SJCRH30 (cell line): ENCODE measurements around the gene ZNF609. TPM values are rescaled to one million over a fixed set of nuclear protein-coding genes. Genes with fewer than 3 reads are reported as not detected.
"Not testable (repeated sequence)": the region's sequence is repeated elsewhere in the genome, so short reads cannot be mapped to it uniquely, and the experiment has no call there.

Experiments used
- DNase-seq, 2 experiments: peaks; one replicate each; pipeline ENCODE4 v3.0.0-alpha.2; 2015 to 2020
- H3K27ac ChIP-seq: fragments of 250-450 bp; sonication (Bioruptor Pico); 2 replicates; pipeline ENCODE4 v1.5.1; 2020; ENCODE audit warnings: mild to moderate bottlenecking, moderate library complexity
- H3K27me3 ChIP-seq: fragments of 250-450 bp; sonication (Bioruptor Pico); 2 replicates; pipeline ENCODE4 v1.5.1; 2020; ENCODE audit warnings: mild to moderate bottlenecking, moderate library complexity
- H3K36me3 ChIP-seq: fragments of 250-450 bp; sonication (Bioruptor Pico); 2 replicates; pipeline ENCODE4 v1.5.1; 2020; ENCODE audit warnings: mild to moderate bottlenecking, moderate library complexity
- H3K4me1 ChIP-seq: fragments of 250-450 bp; sonication (Bioruptor Pico); 2 replicates; pipeline ENCODE4 v1.5.1; 2020; ENCODE audit warnings: mild to moderate bottlenecking, moderate library complexity
- H3K4me3 ChIP-seq: fragments of 250-450 bp; sonication (Bioruptor Pico); 2 replicates; pipeline ENCODE4 v1.5.1; 2020; ENCODE audit warnings: mild to moderate bottlenecking, moderate library complexity
- H3K9me3 ChIP-seq: fragments of 250-450 bp; sonication (Bioruptor Pico); replicated peaks from 2 replicates; pipeline ENCODE4 v1.5.1; 2020; ENCODE audit warnings: mild to moderate bottlenecking, moderate library complexity
- total RNA-seq: library from RNA; depleted of rRNA; stranded (reverse); fragments of >200 nt; shearing (Covaris generic); gene quantifications from 2 replicates; pipeline ENCODE4 v1.2.3, GENCODE V29; 2014

ZNF609 gene
- total RNA-seq, 1 experiment from 2014 or later = 27.4 TPM

DNA sequence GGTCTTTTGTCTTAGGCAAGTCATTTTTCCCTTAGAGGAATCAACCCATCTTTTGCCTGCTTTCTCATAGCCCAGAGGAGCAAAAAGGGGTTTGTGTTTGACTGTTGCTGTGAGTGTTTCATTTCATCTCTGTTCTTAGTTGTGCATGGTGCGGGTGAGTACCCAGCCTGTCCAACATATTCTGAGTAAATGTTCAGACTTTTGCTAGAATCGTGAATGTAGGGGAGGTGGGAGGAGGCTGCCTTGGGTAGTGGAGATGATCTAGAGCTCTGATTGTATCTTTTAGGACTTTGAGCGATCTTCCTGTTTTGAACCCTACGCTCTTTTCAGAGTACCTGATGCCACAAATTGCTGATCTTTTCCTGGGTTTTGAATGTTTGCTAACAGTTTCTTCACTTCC is 123.1 kb downstream of the ZNF609 start:
- Histone ChIP-seq H3K4me3 (no peak overlapping the region), H3K9me3 (peaks cover 6% of the 10 kb centered on the region), H3K27ac (no peak overlapping the region), H3K27me3 (no peaks in the 10 kb centered on the region), H3K4me1 (no peaks in the 10 kb centered on the region), H3K36me3 (no peaks in the 10 kb centered on the region)
- DNase-seq = no peak

DNA sequence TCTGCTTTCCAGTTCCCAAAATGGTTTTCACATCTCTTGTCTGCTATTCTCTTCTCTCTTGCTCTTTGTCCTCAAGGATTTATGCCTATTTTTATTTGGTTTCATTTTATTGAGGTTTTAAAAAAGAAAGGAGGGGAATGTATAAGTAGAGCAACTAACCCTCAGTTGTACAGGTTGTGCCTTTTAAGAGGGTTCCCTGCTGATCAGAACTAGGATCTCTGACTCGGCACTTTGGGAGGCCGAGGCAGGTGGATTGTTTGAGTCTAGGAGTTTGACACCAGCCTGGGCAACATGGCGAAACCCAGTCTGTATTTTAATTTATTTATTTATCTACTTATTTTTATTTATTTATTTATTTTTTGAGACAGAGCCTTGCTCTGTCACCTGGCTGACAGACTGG is 123.6 kb downstream of the ZNF609 start:
- no peak for DNase-seq
- Histone ChIP-seq H3K4me3 (no peak overlapping the region), H3K4me1 (no peaks in the 10 kb centered on the region), H3K36me3 (no peaks in the 10 kb centered on the region), H3K9me3 (peaks cover 6% of the 10 kb centered on the region), H3K27me3 (no peaks in the 10 kb centered on the region), H3K27ac (no peak overlapping the region)

DNA sequence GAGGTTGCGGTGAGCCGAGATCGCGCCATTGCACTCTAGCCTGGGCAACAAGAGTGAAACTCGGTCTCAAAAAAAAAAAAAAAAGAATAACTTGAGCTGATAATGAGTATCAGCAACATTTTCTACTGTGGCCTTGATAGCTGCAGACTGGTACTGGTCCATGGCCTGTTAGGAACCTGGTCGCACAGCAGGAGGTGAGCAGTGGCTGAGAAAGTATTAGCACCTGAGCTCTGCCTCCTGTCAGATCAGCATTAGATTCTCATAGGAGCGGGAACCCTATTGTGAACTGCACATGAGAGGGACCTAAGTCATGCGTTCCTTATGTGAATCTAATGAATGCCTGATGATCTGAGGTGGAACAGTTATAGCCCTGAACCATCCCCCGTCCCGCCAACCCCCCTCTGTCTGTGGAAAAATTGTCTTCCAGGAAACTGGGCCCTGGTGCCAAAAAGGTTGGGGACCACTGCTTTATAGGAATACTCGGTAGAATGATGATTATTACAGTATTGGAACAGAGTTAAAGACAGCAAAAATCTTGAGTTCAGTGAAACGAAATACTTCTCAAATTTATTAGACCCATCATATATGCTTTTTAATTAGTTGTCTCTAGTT is 126.0 kb downstream of the ZNF609 start:
- peaks cover 3% of the 10 kb centered on the region for H3K9me3 ChIP-seq
- no peak overlapping the region for H3K4me3 ChIP-seq
- no peaks in the 10 kb centered on the region for H3K27me3 ChIP-seq
- no peak for DNase-seq
- H3K36me3 ChIP-seq = no peaks in the 10 kb centered on the region
- H3K4me1 ChIP-seq = no peaks in the 10 kb centered on the region
- no peak overlapping the region for H3K27ac ChIP-seq

DNA sequence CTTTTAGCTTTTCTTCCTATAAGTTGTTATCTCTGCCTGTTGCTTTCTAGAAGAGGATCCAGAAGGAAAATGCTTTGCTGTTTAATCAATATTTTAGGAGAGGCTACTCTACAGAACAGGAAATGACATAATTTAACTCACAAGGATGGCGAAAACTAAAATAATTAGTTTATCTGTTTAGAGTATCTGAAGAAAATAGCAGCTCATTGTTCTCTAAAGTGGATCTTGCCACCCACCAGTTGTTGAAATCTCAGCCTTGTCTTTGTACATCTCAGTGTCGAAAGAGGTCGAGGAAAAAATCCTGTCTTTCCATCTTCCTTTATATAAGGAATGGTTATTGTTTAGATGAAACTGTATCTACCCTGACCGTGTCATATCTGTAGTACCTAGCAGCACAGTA is 126.6 kb downstream of the ZNF609 start:
- Histone ChIP-seq H3K36me3 (no peaks in the 10 kb centered on the region), H3K27ac (no peak overlapping the region)
- no peak for DNase-seq

DNA sequence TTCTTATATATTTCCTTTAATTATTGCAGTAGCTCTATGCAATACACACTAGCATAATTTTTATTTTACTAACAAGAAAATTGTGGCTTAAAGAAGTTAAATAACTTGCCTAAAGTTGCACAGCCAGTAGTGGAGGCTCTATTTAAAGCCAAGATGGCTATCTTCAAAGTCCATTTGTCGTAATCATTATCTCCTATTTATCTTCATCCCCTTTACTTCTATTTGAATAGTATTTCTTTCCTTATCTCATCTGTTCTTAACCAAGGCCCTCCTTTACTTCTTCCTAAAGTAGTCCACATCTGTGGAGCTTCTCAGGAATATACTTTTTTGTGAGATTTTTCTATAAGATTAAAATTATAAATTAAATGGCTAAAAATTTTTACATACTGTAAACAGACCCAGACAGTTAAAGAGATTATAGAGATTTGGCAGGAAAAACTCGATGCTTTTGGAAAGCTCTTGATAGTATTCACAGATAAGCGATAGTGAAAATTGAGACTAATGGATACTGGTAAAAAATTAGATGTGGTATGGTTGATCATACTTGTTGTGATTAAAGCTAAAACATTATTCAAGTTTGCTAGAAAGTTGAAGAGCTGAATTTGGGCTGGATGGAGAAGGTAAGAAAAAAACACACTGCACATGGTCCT is 129.2 kb downstream of the ZNF609 start:
- no peak for DNase-seq
- H3K27ac ChIP-seq = no peak overlapping the region
- no peaks in the 10 kb centered on the region for H3K36me3 ChIP-seq
- H3K4me1 ChIP-seq = no peaks in the 10 kb centered on the region
- H3K4me3 ChIP-seq = no peak overlapping the region
- H3K27me3 ChIP-seq = no peaks in the 10 kb centered on the region
- H3K9me3 ChIP-seq = no peaks in the 10 kb centered on the region

More for the DNA sequence above, 126.6 kb downstream of the ZNF609 start:
- no peaks in the 10 kb centered on the region; the same call in 1 of the 2 replicates for H3K9me3 ChIP-seq
- H3K4me1 ChIP-seq = no peaks in the 10 kb centered on the region
- H3K27me3 ChIP-seq = no peaks in the 10 kb centered on the region
- no peak overlapping the region for H3K4me3 ChIP-seq

DNA sequence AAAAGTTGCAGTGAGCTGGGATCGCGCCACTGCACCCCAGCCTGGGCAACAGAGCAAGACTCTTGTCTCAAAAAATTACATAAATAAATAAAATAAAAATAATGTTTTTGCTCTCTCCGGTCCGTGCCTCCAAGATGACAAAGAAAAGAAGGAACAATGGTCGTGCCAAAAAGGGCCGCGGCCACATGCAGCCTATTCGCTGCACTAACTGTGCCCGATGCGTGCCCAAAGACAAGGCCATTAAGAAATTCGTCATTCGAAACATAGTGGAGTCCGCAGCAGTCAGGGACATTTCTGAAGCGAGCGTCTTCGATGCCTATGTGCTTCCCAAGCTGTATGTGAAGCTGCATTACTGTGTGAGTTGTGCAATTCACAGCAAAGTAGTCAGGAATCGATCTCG is 132.5 kb downstream of the ZNF609 start:
- not testable (repeated sequence) for DNase-seq, H3K9me3 ChIP-seq, H3K27me3 ChIP-seq, H3K4me1 ChIP-seq, H3K4me3 ChIP-seq, H3K36me3 ChIP-seq, H3K27ac ChIP-seq

DNA sequence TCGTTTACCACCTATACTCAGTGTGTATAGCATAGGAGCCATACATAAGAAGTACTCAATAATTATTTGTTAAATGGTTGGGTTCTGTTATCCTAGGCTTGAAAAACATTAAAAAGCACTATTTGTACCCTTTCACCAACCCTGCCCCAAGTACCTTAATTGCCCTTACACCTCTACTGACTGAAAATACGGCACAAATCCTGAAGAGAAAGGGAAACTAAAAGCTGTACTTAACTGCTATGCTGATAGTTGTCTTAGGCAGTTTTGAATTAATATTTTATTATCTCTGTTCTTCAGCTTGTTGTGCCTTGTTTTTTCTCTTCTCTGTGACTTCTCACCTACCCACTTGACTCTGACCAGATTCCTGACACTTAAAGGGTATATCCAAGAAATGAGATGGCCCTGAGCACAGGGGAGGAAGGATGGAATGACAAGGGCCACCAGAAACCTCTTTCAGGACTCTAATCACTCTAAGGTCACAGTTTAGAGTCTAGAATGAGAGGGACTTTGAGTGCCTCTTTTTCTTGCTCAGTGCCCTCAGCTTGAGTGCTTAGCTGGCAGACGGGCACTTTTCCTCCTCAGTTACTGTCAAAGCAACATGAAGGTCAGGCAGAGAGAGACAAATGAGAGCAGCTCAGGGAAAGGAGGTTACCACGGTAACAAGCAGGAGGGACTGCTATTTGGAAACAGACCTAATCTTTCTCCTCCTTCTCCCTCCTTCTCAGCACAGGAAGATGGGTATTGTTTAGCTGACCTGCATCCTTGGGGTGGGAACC is 136.5 kb downstream of the ZNF609 start:
- Histone ChIP-seq H3K4me3 (no peak overlapping the region), H3K27ac (no peak overlapping the region)
- DNase-seq = peak; percentile 13 to 48

DNA sequence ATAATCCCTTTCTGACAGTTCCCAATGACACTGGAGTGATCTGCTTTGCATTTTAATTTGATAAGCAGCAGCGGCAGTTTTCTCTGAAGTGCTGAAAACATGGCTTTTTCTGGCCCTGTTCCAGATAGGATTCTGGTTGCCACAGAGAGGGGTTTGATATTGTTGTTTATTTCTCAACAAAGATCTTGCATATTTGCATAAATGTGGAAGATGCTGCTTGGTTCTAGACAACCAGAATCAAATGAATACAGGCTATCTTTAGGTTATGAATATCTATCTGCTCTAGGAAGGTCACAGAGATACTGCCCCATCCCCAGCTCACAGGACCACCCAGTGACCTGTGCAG is 137.1 kb downstream of the ZNF609 start:
- H3K36me3 ChIP-seq = no peaks in the 10 kb centered on the region
- DNase-seq = no peak
- H3K4me1 ChIP-seq = no peaks in the 10 kb centered on the region
- no peak overlapping the region for H3K27ac ChIP-seq
- H3K4me3 ChIP-seq = no peak overlapping the region
- H3K9me3 ChIP-seq = no peaks in the 10 kb centered on the region
- H3K27me3 ChIP-seq = no peaks in the 10 kb centered on the region

More for the DNA sequence above, 136.5 kb downstream of the ZNF609 start:
- no peaks in the 10 kb centered on the region for H3K9me3 ChIP-seq
- H3K36me3 ChIP-seq = no peaks in the 10 kb centered on the region
- no peaks in the 10 kb centered on the region for H3K4me1 ChIP-seq
- H3K27me3 ChIP-seq = no peaks in the 10 kb centered on the region

DNA sequence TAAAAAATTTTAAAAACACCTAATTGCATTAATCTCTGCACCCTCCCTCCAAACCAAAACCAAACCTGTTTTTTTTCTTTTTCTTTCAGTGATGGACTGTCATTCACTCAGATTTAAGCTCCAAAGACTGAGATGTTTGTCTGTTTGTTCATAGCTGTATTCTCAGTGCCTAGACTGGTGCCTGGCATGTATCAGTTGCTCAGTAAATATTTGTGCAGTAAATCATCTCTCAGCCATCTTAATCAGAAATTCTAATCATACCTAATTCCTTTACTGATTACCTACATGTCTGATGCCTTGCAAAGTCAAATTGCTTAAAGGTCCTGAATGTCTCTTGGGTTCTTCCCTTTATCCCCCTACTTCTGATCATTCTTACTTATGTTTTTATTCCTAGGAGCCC is 138.8 kb downstream of the ZNF609 start:
- Histone ChIP-seq H3K27me3 (no peaks in the 10 kb centered on the region), H3K27ac (no peak overlapping the region), H3K4me1 (no peaks in the 10 kb centered on the region), H3K4me3 (no peak overlapping the region), H3K9me3 (no peaks in the 10 kb centered on the region), H3K36me3 (no peaks in the 10 kb centered on the region)
- DNase-seq = no peak

DNA sequence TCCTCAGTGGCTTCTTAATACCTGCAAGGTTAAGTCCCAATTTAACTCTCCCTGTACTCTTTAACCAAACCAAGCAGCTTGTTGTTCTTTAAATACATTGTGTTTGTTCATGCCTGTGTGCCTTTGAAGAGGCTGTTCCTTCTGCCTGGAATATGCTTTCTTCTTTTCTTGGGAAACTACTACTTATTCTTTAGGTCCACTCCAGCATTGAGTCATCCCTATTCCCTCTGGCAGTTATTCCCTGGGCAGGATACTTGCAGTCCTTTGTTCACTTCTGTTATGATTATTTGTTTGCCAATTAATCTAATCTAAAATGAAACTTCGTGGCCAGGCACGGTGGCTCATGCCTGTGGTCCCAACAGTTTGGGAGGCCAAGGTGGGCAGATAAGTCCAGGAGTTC is 139.3 kb downstream of the ZNF609 start:
- Histone ChIP-seq H3K36me3 (no peaks in the 10 kb centered on the region), H3K27me3 (no peaks in the 10 kb centered on the region), H3K9me3 (no peaks in the 10 kb centered on the region), H3K27ac (no peak overlapping the region), H3K4me1 (no peaks in the 10 kb centered on the region), H3K4me3 (no peak overlapping the region)
- DNase-seq = no peak

DNA sequence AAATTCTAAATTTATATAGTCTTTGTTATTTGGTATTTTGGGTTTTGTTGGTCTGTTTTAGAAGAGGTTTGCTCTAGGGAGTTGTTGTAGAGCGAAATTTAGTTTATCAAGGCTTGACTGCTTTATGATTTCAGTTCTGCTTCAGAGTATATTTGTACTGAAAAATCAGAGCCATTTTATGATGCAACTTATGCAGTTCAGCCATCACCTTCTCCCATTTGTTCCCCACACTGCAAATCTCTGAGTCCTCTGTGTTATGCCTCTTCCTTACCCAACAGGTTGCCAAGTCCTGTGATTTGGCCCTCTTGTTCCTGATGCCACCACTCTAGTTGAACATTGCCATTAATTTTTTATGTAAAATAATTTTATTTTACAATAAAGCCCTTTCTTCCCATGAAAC is 140.4 kb downstream of the ZNF609 start:
- no peaks in the 10 kb centered on the region for H3K9me3 ChIP-seq
- H3K27ac ChIP-seq = no peak overlapping the region
- H3K4me3 ChIP-seq = no peak overlapping the region
- H3K4me1 ChIP-seq = no peaks in the 10 kb centered on the region
- no peaks in the 10 kb centered on the region for H3K27me3 ChIP-seq
- DNase-seq = no peak
- H3K36me3 ChIP-seq = no peaks in the 10 kb centered on the region

DNA sequence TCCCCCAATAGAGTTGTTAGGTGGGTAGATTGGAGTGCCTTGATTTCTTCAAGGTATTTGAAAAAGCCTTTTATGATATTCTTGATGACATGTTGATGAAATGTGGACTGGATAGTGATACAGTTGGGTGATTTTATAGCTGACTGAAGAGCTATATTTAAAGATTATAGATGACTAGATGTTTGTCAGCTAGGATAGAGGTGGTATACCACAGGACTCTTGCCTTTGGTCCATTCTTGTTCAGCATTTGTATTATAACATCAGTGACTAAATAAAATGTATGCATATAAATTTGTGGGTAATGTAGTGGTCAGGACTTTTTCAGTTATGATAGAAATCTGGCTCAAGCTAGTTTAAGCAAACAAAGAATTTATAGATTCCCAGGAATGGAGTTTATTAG is 143.9 kb downstream of the ZNF609 start:
- H3K4me3 ChIP-seq = no peak overlapping the region

DNA sequence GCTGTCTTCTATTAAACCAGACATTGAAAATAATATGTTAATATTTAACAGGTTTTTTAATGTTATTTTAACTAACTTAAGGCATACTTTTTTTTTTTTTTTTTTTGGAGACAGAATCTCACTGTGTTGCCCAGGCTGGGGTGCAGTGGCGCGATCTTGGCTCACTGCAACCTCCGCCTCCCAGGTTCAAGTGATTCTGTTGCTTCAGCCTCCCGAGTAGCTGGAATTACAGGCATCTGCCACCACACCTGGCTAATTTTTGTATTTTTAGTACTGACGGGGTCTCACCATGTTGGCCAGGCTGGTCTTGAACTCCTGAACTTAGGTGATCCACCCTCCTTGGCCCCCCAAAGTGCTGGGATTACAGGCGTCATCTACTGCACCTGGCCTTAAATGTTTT is 147.0 kb downstream of the ZNF609 start:
- not testable (repeated sequence) for H3K9me3 ChIP-seq, H3K4me3 ChIP-seq, H3K4me1 ChIP-seq, H3K27ac ChIP-seq, H3K27me3 ChIP-seq, H3K36me3 ChIP-seq, DNase-seq

More for the DNA sequence above, 143.9 kb downstream of the ZNF609 start:
- Histone ChIP-seq H3K36me3 (no peaks in the 10 kb centered on the region), H3K4me1 (no peaks in the 10 kb centered on the region), H3K27ac (no peak overlapping the region), H3K27me3 (no peaks in the 10 kb centered on the region), H3K9me3 (no peaks in the 10 kb centered on the region)
- DNase-seq = no peak

DNA sequence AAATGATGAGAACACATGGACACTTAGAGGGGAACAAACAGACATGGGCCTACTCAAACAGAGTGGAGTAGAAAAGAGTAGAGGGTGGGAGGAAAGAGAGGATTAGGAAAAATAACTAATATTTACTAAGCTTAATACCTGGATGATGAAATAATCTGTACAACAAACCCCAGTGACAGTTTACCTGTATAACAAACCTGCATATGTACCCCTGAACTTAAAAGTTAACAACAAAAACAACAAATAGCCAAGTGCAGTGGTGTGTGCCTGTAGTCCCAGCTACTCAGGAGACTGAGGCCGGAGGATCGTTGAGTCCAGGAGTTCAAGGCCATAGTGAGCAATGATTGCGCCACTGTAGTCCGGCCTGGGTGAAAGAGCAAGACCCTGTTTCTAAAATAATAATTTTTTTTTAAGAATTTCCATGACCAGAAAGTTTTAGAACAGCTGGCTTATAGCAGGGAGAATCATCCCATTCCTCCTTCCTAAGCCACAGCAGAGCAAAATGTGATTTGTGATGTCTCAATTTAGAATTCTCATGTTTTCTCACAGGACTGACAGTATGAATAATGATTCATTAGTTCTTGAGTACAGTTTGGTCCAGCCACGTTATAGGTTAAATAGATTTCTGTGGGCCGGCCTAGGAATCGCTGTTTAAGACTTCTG is 150.0 kb downstream of the ZNF609 start:
- no peaks in the 10 kb centered on the region for H3K36me3 ChIP-seq
- no peak overlapping the region for H3K27ac ChIP-seq
- no peak overlapping the region for H3K4me3 ChIP-seq
- no peak for DNase-seq
- no peaks in the 10 kb centered on the region for H3K27me3 ChIP-seq
- H3K4me1 ChIP-seq = peaks cover 6% of the 10 kb centered on the region; the same call in 1 of the 2 replicates
- H3K9me3 ChIP-seq = no peaks in the 10 kb centered on the region

DNA sequence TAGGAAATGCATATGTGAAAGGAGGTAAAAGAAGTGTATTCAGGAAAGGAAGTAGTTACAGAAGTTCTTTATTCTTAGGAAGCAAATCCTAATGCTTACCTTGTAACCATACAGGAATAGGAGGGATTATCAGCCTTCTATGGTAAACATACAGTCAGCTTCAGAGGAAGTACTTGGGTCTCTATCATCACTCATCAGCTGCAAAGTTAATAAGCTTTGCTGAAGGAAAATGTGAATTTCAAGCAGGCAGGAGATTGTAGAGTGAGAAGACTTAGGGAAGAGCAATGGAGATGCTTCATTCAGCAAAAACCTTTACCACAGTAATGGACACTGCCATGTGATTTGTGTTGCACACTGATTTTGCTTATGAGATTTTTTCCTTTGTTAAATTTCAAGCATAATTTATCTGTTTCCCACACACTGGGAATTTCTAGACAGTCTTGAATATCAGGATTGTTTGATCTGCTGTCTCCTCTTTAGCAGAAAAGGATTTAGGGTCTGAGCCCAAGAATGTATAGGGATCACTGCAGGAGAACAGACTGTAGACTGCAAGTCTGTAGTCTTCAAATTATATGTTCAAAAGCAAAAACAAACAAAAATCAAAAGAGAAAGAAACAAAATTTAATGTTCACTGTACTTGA is 150.8 kb downstream of the ZNF609 start:
- peak in 1 of 2 experiments; percentile 18 for DNase-seq
- H3K27ac ChIP-seq = no peak overlapping the region
- H3K9me3 ChIP-seq = no peaks in the 10 kb centered on the region
- H3K4me1 ChIP-seq = peaks cover 6% of the 10 kb centered on the region; the same call in 1 of the 2 replicates
- H3K4me3 ChIP-seq = no peak overlapping the region
- no peaks in the 10 kb centered on the region for H3K27me3 ChIP-seq
- no peaks in the 10 kb centered on the region for H3K36me3 ChIP-seq
